ENCODE results near the gene STEAP4. TPM values are rescaled to one million over a fixed set of nuclear protein-coding genes. Genes with fewer than 3 reads are reported as not detected.

Gene STEAP4
- total RNA-seq, 1 donor from 2014 or later = 0.54 TPM

- no peak overlapping the region for H3K4me3 Mint-ChIP-seq (ENCODE audit: unreplicated experiment)
- no peaks in the 10 kb centered on the region for H3K36me3 Mint-ChIP-seq (ENCODE audit: low read depth, unreplicated experiment)
- no peak overlapping the region for H3K27ac Mint-ChIP-seq (ENCODE audit: unreplicated experiment)
- H3K4me1 Mint-ChIP-seq (ENCODE audit: unreplicated experiment) = peaks cover 6% of the 10 kb centered on the region
- DNase-seq (ENCODE audit: low spot score) = no peak
- no peaks in the 10 kb centered on the region for H3K9me3 Mint-ChIP-seq (ENCODE audit: unreplicated experiment)
- H3K27me3 Mint-ChIP-seq (ENCODE audit: unreplicated experiment) = peaks cover 2% of the 10 kb centered on the region
- no peak for TF ChIP-seq CTCF (IDR thresholded peaks at IDR 0.05; ENCODE audit: unreplicated experiment)
Measured at GRCh38 chr7:88322151-88322550, 15.5 kb upstream of the STEAP4 start.

- no peaks in the 10 kb centered on the region for H3K9me3 Mint-ChIP-seq (ENCODE audit: unreplicated experiment)
- no peak for TF ChIP-seq CTCF (IDR thresholded peaks at IDR 0.05; ENCODE audit: unreplicated experiment)
Measured at GRCh38 chr7:88321694-88322093, 15.0 kb upstream of the STEAP4 start.

GRCh38 chr7:88318196-88318595, 11.5 kb upstream of the STEAP4 start:
- H3K9me3 Mint-ChIP-seq (ENCODE audit: unreplicated experiment) = no peaks in the 10 kb centered on the region
- no peak overlapping the region for H3K4me3 Mint-ChIP-seq (ENCODE audit: unreplicated experiment)
- TF ChIP-seq CTCF (IDR thresholded peaks at IDR 0.05; ENCODE audit: unreplicated experiment) = no peak
- no peak for DNase-seq (ENCODE audit: low spot score)
- H3K36me3 Mint-ChIP-seq (ENCODE audit: low read depth, unreplicated experiment) = no peaks in the 10 kb centered on the region
- no peak overlapping the region for H3K27ac Mint-ChIP-seq (ENCODE audit: unreplicated experiment)
- peaks cover 18% of the 10 kb centered on the region for H3K4me1 Mint-ChIP-seq (ENCODE audit: unreplicated experiment)
- H3K27me3 Mint-ChIP-seq (ENCODE audit: unreplicated experiment) = no peaks in the 10 kb centered on the region

More at GRCh38 chr7:88321694-88322093, 15.0 kb upstream of the STEAP4 start:
- peaks cover 6% of the 10 kb centered on the region for H3K4me1 Mint-ChIP-seq (ENCODE audit: unreplicated experiment)
- H3K27ac Mint-ChIP-seq (ENCODE audit: unreplicated experiment) = no peak overlapping the region
- no peak overlapping the region for H3K4me3 Mint-ChIP-seq (ENCODE audit: unreplicated experiment)
- H3K27me3 Mint-ChIP-seq (ENCODE audit: unreplicated experiment) = peaks cover 2% of the 10 kb centered on the region
- no peak for DNase-seq (ENCODE audit: low spot score)
- H3K36me3 Mint-ChIP-seq (ENCODE audit: low read depth, unreplicated experiment) = no peaks in the 10 kb centered on the region

- Mint-ChIP-seq H3K9me3 (ENCODE audit: unreplicated experiment) (no peaks in the 10 kb centered on the region), H3K4me3 (ENCODE audit: unreplicated experiment) (no peak overlapping the region), H3K36me3 (ENCODE audit: low read depth, unreplicated experiment) (no peaks in the 10 kb centered on the region), H3K27me3 (ENCODE audit: unreplicated experiment) (no peaks in the 10 kb centered on the region), H3K27ac (ENCODE audit: unreplicated experiment) (no peak overlapping the region), H3K4me1 (ENCODE audit: unreplicated experiment) (peaks cover 18% of the 10 kb centered on the region)
- TF ChIP-seq CTCF (IDR thresholded peaks at IDR 0.05; ENCODE audit: unreplicated experiment) = no peak
- no peak for DNase-seq (ENCODE audit: low spot score)
Measured at GRCh38 chr7:88317422-88317821, 10.7 kb upstream of the STEAP4 start.

- DNase-seq (ENCODE audit: low spot score) = no peak
- Mint-ChIP-seq H3K36me3 (ENCODE audit: low read depth, unreplicated experiment) (no peaks in the 10 kb centered on the region), H3K27me3 (ENCODE audit: unreplicated experiment) (no peaks in the 10 kb centered on the region), H3K9me3 (ENCODE audit: unreplicated experiment) (no peaks in the 10 kb centered on the region), H3K27ac (ENCODE audit: unreplicated experiment) (no peak overlapping the region), H3K4me1 (ENCODE audit: unreplicated experiment) (peaks cover 14% of the 10 kb centered on the region), H3K4me3 (ENCODE audit: unreplicated experiment) (no peak overlapping the region)
- no peak for TF ChIP-seq CTCF (IDR thresholded peaks at IDR 0.05; ENCODE audit: unreplicated experiment)
Measured at GRCh38 chr7:88316456-88316855, 9.8 kb upstream of the STEAP4 start.
